ENCODE data around the gene ATP9A.

- TF ChIP-seq CTCF (IDR thresholded peaks at IDR 0.05) (no peak), POLR2A (IDR thresholded peaks at IDR 0.05) (no peak)
Measured at GRCh38 chr20:51667002-51667408, 101.2 kb downstream of the ATP9A start.

All from right lobe of liver (tissue), 4 donors.